ENCODE data around the gene KCND3. TPM values are rescaled to one million over a fixed set of nuclear protein-coding genes. Genes with fewer than 3 reads are reported as not detected.

The KCND3 gene
- total and polyA plus RNA-seq, 2 donors from 2014 or later, result 1.2 to 12.6 TPM

DNA sequence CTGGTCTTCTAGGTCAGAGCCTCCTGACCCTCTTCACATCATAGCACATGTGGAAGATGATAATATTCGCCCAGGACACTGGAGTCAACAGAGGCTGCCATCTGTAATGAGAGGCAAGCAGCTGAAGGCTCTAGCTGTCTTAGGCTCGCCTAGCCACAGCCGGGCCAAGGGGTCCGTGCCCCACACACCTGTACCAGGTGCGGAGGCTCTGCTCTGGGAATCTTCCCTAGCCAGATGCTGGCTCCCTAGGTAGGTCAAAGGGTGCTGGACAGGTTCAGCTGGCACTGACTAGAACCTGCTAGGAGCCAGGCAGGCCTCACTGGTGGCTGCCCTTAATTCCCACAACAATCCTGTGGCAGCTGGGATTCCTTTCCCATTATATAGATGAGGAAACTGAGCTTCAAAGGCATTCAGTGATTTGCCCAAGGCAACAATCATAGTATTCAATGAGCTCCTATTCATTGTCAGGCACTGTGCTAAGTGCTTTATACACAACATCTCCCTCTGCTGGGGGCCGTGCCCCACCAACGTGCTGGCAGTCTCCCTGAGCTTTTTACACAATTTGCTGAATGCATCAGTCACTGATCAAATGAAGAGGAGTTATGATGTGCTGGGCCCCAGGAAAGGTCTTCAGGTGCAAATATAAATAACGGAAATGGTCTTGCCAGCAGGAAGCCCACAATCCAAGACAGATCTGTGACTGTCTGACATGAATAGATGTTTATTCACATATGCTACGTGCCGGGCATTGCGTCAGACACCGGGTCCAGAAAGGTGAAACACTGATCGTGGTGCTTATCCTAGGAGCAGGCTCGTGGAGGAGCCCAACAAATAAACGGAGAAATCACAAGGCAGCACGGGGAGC lies 175.8 kb downstream of the KCND3 start:
- Histone ChIP-seq H3K4me3 (ENCODE audit: low read length in 3 of 3) (no peak overlapping the region), H3K36me3 (ENCODE audit: control insufficient read depth in 2 of 3, insufficient read depth in 3 of 3, low read length in 3 of 3) (no peaks in the 10 kb centered on the region), H3K9me3 (ENCODE audit: control insufficient read depth in 2 of 3, insufficient read depth in 1 of 3, low read length in 3 of 3) (no peaks in the 10 kb centered on the region), H3K9ac (ENCODE audit: low read length in 3 of 3) (no peak overlapping the region), H3K4me1 (ENCODE audit: control insufficient read depth in 2 of 3, insufficient read depth in 2 of 3, low read depth in 1 of 3, low read length in 3 of 3) (no peaks in the 10 kb centered on the region), H3K27me3 (ENCODE audit: control insufficient read depth, insufficient read depth, low read length) (no peaks in the 10 kb centered on the region), H3K27ac (ENCODE audit: low read depth in 2 of 2, low read length in 2 of 2) (no peak overlapping the region)
- TF ChIP-seq, protein P1, sequence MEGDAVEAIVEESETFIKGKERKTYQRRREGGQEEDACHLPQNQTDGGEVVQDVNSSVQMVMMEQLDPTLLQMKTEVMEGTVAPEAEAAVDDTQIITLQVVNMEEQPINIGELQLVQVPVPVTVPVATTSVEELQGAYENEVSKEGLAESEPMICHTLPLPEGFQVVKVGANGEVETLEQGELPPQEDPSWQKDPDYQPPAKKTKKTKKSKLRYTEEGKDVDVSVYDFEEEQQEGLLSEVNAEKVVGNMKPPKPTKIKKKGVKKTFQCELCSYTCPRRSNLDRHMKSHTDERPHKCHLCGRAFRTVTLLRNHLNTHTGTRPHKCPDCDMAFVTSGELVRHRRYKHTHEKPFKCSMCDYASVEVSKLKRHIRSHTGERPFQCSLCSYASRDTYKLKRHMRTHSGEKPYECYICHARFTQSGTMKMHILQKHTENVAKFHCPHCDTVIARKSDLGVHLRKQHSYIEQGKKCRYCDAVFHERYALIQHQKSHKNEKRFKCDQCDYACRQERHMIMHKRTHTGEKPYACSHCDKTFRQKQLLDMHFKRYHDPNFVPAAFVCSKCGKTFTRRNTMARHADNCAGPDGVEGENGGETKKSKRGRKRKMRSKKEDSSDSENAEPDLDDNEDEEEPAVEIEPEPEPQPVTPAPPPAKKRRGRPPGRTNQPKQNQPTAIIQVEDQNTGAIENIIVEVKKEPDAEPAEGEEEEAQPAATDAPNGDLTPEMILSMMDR (IDR thresholded peaks at IDR 0.05; ENCODE audit: borderline replicate concordance, extremely low read depth, insufficient read depth), result no peak
- DNase-seq (no peak), FAIRE-seq (no peak)
- intact Hi-C loops (cut with DNase I), result no loop called here

- TF ChIP-seq, protein P1 (IDR thresholded peaks at IDR 0.05; ENCODE audit: borderline replicate concordance, extremely low read depth, insufficient read depth), result no peak
- H3K9me3 ChIP-seq (ENCODE audit: control insufficient read depth in 2 of 3, insufficient read depth in 1 of 3, low read length in 3 of 3), result no peaks in the 10 kb centered on the region
- FAIRE-seq, result no peak
- H3K27me3 ChIP-seq (ENCODE audit: control insufficient read depth, insufficient read depth, low read length), result no peaks in the 10 kb centered on the region
- no peaks in the 10 kb centered on the region for H3K4me1 ChIP-seq (ENCODE audit: control insufficient read depth in 2 of 3, insufficient read depth in 2 of 3, low read depth in 1 of 3, low read length in 3 of 3)
- intact Hi-C loops (cut with DNase I), result no loop called here
- DNase-seq, result no peak
- no peaks in the 10 kb centered on the region for H3K36me3 ChIP-seq (ENCODE audit: control insufficient read depth in 2 of 3, insufficient read depth in 3 of 3, low read length in 3 of 3)
- no peak overlapping the region for H3K4me3 ChIP-seq (ENCODE audit: low read length in 3 of 3)
- H3K27ac ChIP-seq (ENCODE audit: low read depth in 2 of 2, low read length in 2 of 2), result no peak overlapping the region
- no peak overlapping the region for H3K9ac ChIP-seq (ENCODE audit: low read length in 3 of 3)
Measured at GRCh38 chr1:111812306-111812705, 177.2 kb downstream of the KCND3 start.

- no peak overlapping the region for H3K4me3 ChIP-seq (ENCODE audit: low read length in 3 of 3)
- H3K27me3 ChIP-seq (ENCODE audit: control insufficient read depth, insufficient read depth, low read length), result no peaks in the 10 kb centered on the region
- H3K36me3 ChIP-seq (ENCODE audit: control insufficient read depth in 2 of 3, insufficient read depth in 3 of 3, low read length in 3 of 3), result no peaks in the 10 kb centered on the region
- DNase-seq (no peak), FAIRE-seq (no peak)
- no peaks in the 10 kb centered on the region for H3K4me1 ChIP-seq (ENCODE audit: control insufficient read depth in 2 of 3, insufficient read depth in 2 of 3, low read depth in 1 of 3, low read length in 3 of 3)
- H3K9ac ChIP-seq (ENCODE audit: low read length in 3 of 3), result no peak overlapping the region
- intact Hi-C loops (cut with DNase I), result no loop called here
- no peak overlapping the region for H3K27ac ChIP-seq (ENCODE audit: low read depth in 2 of 2, low read length in 2 of 2)
- no peaks in the 10 kb centered on the region for H3K9me3 ChIP-seq (ENCODE audit: control insufficient read depth in 2 of 3, insufficient read depth in 1 of 3, low read length in 3 of 3)
- TF ChIP-seq, protein P1 (IDR thresholded peaks at IDR 0.05; ENCODE audit: borderline replicate concordance, extremely low read depth, insufficient read depth), result no peak
Measured at GRCh38 chr1:111811891-111812290, 177.6 kb downstream of the KCND3 start.

Measured in kidney (tissue), 14 donors.